Ramos (cell line): ENCODE measurements around the gene SNX30.

Experiments used
- in situ Hi-C: fragments of 300-500 bp; cut with MboI; formaldehyde crosslinking; loops from one replicate; pipeline ENCODE4 v1.14.3; 2022; ENCODE audit warnings: low sequenced_read_pairs; ENCODE audit not compliant: unreplicated experiment

Gene SNX30

GRCh38 chr9:112850840-112851239, 100.3 kb downstream of the SNX30 start:
- in situ Hi-C loops: no loop called here

GRCh38 chr9:112852741-112853504, 102.4 kb downstream of the SNX30 start:
- in situ Hi-C loops: no loop called here

- in situ Hi-C loops: no loop called here
Measured at GRCh38 chr9:112853882-112854585, 103.5 kb downstream of the SNX30 start.

- in situ Hi-C loops: no loop called here
Measured at GRCh38 chr9:112854657-112855056, 104.1 kb downstream of the SNX30 start.

- in situ Hi-C loops: no loop called here
Measured at GRCh38 chr9:112856200-112856599, 105.6 kb downstream of the SNX30 start.

- in situ Hi-C loops: no loop called here
Measured at GRCh38 chr9:112856843-112857242, 106.3 kb downstream of the SNX30 start.

GRCh38 chr9:112858005-112858404, 107.4 kb downstream of the SNX30 start:
- in situ Hi-C loops: no loop called here

- in situ Hi-C loops: no loop called here
Measured at GRCh38 chr9:112858625-112859147, 108.1 kb downstream of the SNX30 start.

- in situ Hi-C loops: no loop called here
Measured at GRCh38 chr9:112860451-112860850, 109.9 kb downstream of the SNX30 start.

GRCh38 chr9:112861155-112861554, 110.6 kb downstream of the SNX30 start:
- in situ Hi-C loops: no loop called here

GRCh38 chr9:112861638-112862555, 111.3 kb downstream of the SNX30 start:
- in situ Hi-C loops: no loop called here

- in situ Hi-C loops: no loop called here
Measured at GRCh38 chr9:112863214-112863613, 112.7 kb downstream of the SNX30 start.

GRCh38 chr9:112863746-112864145, 113.2 kb downstream of the SNX30 start:
- in situ Hi-C loops: no loop called here

- in situ Hi-C loops: no loop called here
Measured at GRCh38 chr9:112864403-112864802, 113.8 kb downstream of the SNX30 start.

- in situ Hi-C loops: no loop called here
Measured at GRCh38 chr9:112864982-112865381, 114.4 kb downstream of the SNX30 start.

GRCh38 chr9:112866662-112867274, 116.2 kb downstream of the SNX30 start:
- in situ Hi-C loops: no loop called here

GRCh38 chr9:112867275-112867991, 116.9 kb downstream of the SNX30 start:
- in situ Hi-C loops: no loop called here

GRCh38 chr9:112868461-112868860, 117.9 kb downstream of the SNX30 start:
- in situ Hi-C loops: no loop called here

GRCh38 chr9:112869041-112869529, 118.5 kb downstream of the SNX30 start:
- in situ Hi-C loops: no loop called here
